ENCODE measurements around the gene ANTKMT. TPM values are rescaled to one million over a fixed set of nuclear protein-coding genes. Genes with fewer than 3 reads are reported as not detected.

Gene ANTKMT
- total RNA-seq, 6 donors from 2014 or later: 38.7 to 69.7 (median 55.7) TPM

DNA sequence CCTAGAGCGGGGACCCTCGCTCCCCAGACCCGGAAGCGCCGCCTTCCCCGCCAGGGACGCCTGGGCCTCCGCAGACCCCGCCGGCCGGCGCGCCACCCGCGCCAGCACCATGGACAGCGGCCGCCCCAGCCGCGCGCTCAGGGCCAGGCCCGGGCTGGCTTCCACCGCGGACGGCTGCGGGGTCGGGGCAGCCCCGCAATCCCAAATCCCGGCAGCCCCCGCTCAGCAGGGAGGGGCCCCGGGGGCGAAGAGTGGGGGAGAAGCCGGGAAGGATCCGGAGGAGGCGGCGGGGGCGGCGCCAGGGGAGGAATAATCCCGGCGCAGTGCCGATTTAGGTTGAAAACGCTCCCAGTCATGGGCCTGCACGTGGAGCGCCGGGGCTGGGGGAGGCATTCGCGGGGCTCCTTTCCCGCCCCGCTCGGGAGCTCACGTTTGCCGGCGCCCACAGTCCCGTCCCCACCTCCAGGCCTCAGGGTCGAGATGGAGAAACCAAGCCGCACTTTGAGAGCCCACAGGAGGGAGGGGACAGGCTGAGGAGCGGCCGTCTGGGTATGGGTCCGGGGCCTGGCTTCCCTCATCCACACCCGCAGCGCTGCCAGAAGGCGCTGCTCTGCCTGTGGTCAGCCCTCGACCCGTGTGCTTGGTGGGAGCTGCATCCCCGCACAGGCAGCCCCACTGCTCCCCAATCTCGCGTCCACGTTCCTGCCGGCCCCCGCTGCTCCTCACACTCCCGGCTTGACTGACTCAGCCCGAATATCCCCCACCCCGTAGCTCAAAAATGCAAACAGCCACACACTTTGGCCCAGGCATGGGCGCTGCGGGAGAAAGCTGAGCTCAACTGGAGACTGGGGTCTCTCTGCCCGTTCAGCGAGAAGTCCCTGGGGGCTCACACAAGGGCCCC is 20.0 kb upstream of the ANTKMT start:
- ATAC-seq (ENCODE audit: low FRiP score in 2 of 2) (peak in 1 of 2 donors; percentile 63), DNase-seq (peak in 1 of 2 donors; percentile 91)
- H3K36me3 ChIP-seq: no peaks in the 10 kb centered on the region
- H3K27me3 ChIP-seq: peaks cover 2 to 70% (median 35%) of the 10 kb centered on the region in 4 donors
- WGBS, 2 donors: 10 to 20% methylated on average over 7 to 37 of the region's 76 CpGs
- H3K27ac ChIP-seq: no peak overlapping the region
- H3K4me1 ChIP-seq: peaks cover 5 to 23% (median 8%) of the 10 kb centered on the region in 4 donors
- H3K4me3 ChIP-seq: no peak overlapping the region
- TF ChIP-seq POLR2AphosphoS5 (IDR thresholded peaks at IDR 0.05) (no peak), EP300 (IDR thresholded peaks at IDR 0.05) (no peak), POLR2A (IDR thresholded peaks at IDR 0.05) (no peak)
- TF ChIP-seq, protein P1, sequence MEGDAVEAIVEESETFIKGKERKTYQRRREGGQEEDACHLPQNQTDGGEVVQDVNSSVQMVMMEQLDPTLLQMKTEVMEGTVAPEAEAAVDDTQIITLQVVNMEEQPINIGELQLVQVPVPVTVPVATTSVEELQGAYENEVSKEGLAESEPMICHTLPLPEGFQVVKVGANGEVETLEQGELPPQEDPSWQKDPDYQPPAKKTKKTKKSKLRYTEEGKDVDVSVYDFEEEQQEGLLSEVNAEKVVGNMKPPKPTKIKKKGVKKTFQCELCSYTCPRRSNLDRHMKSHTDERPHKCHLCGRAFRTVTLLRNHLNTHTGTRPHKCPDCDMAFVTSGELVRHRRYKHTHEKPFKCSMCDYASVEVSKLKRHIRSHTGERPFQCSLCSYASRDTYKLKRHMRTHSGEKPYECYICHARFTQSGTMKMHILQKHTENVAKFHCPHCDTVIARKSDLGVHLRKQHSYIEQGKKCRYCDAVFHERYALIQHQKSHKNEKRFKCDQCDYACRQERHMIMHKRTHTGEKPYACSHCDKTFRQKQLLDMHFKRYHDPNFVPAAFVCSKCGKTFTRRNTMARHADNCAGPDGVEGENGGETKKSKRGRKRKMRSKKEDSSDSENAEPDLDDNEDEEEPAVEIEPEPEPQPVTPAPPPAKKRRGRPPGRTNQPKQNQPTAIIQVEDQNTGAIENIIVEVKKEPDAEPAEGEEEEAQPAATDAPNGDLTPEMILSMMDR (IDR thresholded peaks at IDR 0.05): no peak
- no peaks in the 10 kb centered on the region for H3K9me3 ChIP-seq

DNA sequence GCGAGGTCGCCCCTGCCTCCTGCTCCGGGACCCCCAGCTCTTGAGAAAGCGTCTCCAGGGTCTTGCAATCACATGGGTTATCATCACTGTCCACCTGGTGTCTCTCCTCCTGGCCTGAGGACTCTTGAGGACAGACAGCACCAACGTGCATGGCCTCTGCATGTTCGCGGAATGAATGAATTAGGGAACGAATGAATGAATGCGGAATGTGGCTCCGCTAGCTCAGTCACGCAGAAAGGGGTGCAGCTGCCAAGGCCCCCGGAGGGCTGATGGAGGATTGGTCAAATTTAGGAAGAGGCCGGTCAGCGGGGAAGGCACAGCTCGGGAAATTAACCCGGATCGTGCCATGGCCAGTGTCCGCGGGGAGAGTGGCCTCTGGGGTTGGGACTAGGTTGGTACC is 18.6 kb upstream of the ANTKMT start:
- TF ChIP-seq, protein P1 (IDR thresholded peaks at IDR 0.05): no peak
- TF ChIP-seq POLR2AphosphoS5 (IDR thresholded peaks at IDR 0.05): no peak
- TF ChIP-seq POLR2A (IDR thresholded peaks at IDR 0.05): no peak
- no peak for TF ChIP-seq EP300 (IDR thresholded peaks at IDR 0.05)
- H3K4me3 ChIP-seq: no peak overlapping the region
- H3K4me1 ChIP-seq: peaks cover 5 to 30% (median 8%) of the 10 kb centered on the region in 4 donors
- H3K27me3 ChIP-seq: peaks cover 4 to 74% (median 45%) of the 10 kb centered on the region in 4 donors
- WGBS, 2 donors: 85 to 88% methylated on average over 19 of the region's 19 CpGs
- ATAC-seq (ENCODE audit: low FRiP score in 2 of 2): no peak
- H3K36me3 ChIP-seq: no peaks in the 10 kb centered on the region
- no peak for DNase-seq
- no peak overlapping the region for H3K27ac ChIP-seq
- H3K9me3 ChIP-seq: no peaks in the 10 kb centered on the region

DNA sequence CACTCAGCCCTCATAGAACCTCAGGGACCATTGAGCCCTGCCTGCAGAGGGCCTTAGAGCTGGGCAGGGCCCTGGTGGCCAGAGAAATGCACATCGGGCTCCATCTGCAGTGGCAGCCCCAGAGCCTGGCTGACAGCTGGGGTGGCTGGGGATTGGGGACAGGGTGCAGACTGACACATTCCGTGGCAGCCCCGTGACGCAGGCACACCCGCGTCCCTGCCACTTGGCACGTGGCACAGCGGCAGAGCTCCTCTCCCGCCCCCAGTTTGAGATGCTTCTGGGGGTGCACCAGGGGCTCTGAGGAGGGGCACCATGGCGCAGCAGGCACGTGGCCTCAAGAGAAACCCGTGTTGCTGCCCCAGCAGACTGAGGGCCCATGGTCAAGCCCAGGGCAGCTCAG is 17.5 kb upstream of the ANTKMT start:
- Histone ChIP-seq H3K27ac (no peak overlapping the region), H3K4me1 (peaks cover 5 to 30% (median 8%) of the 10 kb centered on the region in 4 donors), H3K36me3 (no peaks in the 10 kb centered on the region), H3K4me3 (no peak overlapping the region), H3K9me3 (no peaks in the 10 kb centered on the region), H3K27me3 (peaks cover 4 to 82% (median 47%) of the 10 kb centered on the region in 4 donors)
- TF ChIP-seq EP300 (IDR thresholded peaks at IDR 0.05): no peak
- TF ChIP-seq POLR2AphosphoS5 (IDR thresholded peaks at IDR 0.05): no peak
- TF ChIP-seq, protein P1 (IDR thresholded peaks at IDR 0.05): no peak
- no peak for TF ChIP-seq POLR2A (IDR thresholded peaks at IDR 0.05)
- DNase-seq (peak in 1 of 2 donors; percentile 59), ATAC-seq (ENCODE audit: low FRiP score in 2 of 2) (no peak)
- WGBS, 2 donors: 69 to 92% methylated on average over 2 to 5 of the region's 12 CpGs

- peak in 1 of 2 donors; percentile 32 for DNase-seq
- no peak overlapping the region for H3K4me3 ChIP-seq
- WGBS, 2 donors: 59% methylated on average over 6 of the region's 7 CpGs; no CpG with 5 or more reads in 1 of the 2 donors
- peaks cover 6 to 85% (median 47%) of the 10 kb centered on the region in 4 donors for H3K27me3 ChIP-seq
- no peaks in the 10 kb centered on the region for H3K36me3 ChIP-seq
- no peak for ATAC-seq (ENCODE audit: low FRiP score in 2 of 2)
- no peak for TF ChIP-seq POLR2A (IDR thresholded peaks at IDR 0.05)
- TF ChIP-seq, protein P1 (IDR thresholded peaks at IDR 0.05): no peak
- H3K9me3 ChIP-seq: no peaks in the 10 kb centered on the region
- H3K27ac ChIP-seq: no peak overlapping the region
- H3K4me1 ChIP-seq: peaks cover 5 to 30% (median 8%) of the 10 kb centered on the region in 4 donors
Observed at GRCh38 chr16:704047-704446, 16.9 kb upstream of the ANTKMT start.
